NOMO-1 (cell line): ENCODE results near the gene TES.

Experiments
- DNase-seq, 2 experiments: peaks; one replicate each; lab custom pipeline; 2025; ENCODE audit not compliant: unreplicated experiment in 2 of 2; lab: John Stamatoyannopoulos, UW

The TES gene

GRCh38 chr7:116193329-116194087 is 16.8 kb upstream of the TES start:
- no peak for DNase-seq

DNA sequence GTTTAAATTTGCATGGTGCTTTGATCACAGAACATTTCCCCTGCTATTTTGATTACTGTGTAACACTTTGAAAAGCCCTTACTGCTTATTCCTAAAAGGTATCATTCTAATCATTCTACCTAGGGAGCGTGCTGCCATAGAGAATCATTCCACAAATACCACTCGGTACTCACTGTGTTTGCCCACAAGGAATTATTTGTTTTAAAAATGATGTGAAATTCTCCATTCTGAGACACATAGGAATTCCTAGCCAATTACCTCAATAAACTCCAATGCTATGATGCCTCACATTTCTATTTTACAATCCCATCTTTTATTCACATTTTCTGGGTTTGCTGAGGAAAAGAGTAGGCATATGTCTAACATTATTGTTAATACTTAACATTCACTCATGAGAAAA is 16.2 kb upstream of the TES start:
- no peak for DNase-seq

DNA sequence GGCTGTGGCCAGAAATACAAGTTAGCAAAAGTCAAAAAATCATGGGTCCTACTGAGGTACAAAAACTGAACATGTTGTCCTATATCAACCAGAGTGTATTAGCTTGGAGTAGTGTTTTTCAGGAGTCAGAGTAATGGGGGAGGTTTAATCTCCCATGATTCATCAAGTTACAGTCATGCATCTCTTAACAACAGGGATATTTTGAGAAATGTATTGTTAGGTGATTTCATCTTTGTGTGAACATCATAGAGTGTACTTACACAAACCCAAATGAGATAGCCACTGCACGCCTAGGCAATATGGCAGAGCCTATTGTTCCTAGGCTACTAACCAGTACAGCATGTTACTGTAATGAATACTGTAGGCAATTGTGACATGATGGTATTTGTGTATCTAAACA is 14.9 kb upstream of the TES start:
- no peak for DNase-seq

DNA sequence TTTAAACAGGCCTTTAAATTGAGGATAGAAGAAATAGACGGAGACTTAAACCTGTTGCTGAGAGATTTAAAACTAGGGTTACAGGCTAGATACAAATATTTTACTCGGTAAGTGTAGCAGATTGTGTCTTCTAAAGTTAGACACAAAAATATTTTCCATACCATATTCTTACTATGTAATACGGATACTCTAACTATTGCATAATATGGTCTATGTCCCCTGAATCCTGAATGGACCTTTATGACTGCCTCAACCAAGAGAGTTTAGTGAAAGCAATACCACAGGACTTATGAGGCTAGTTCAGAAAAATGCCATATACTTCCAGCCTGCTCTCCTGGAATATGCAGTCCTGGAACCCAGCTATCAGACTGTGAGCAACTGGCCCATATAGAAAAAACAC is 13.4 kb upstream of the TES start:
- DNase-seq = no peak

GRCh38 chr7:116197360-116197759 is 13.0 kb upstream of the TES start:
- no peak for DNase-seq

GRCh38 chr7:116198748-116199410 is 11.5 kb upstream of the TES start:
- no peak for DNase-seq

DNA sequence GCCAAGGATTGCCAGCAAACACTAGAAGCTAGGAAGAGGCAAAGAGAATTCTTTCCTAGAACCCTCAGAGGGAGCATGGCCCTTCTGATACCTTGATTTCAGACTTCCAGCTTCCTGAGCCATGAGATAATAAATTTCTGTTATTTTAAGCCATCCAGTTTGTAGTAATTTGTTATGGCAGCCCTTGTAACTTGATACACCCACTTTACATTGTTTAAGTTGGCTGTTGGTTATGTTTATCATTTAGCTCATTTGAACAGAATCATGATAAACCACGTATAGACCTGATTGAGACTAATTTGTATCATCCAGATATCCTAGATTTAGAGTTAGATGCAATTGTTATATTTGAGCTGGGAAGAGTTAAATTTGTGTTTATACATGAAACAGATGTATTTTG is 9.4 kb upstream of the TES start:
- DNase-seq = no peak

GRCh38 chr7:116206141-116206540 is 4.2 kb upstream of the TES start:
- no peak for DNase-seq

DNA sequence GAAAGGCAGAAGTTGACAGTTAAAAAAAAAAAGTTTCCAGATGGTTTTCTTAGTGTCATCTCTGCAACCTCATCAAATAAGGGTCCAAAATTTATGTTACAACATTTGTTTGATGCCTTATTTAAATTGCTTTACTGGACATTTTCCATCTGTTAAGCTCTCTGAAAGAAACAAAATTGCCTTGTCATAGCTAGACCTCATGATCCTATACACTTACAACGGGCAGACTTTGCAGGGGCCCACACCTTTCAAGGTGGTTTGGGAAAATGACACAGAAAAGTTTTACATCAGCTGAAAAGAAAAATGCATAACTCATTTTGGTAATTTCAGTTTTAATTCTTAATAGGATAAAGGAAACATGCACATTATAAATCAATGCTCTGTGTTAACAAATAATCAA is 1.4 kb upstream of the TES start:
- DNase-seq = no peak

DNA sequence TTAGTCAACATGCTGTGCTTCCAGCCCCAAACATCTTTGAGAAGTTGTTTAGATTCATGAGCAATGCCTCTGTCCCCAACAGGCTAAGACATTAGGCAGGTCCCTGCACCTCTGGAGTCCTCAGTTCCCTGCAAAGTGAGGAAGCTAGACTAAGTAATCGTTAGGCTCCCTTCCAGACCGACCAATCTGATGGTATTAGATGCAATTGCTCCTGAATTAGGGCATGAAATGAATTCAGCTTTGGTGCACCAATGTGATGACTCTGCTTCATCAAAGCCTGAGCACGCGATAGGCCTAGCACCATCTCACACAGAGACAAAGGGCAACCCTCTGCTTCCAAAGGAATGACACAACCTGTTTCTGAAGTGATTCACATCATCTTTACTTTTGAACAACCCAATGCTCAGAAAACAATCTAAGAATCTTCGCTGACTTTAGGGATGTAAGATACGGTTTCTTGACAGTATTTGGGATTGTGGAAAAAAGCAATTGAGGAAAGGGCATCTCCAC is 723 bp upstream of the TES start:
- DNase-seq = no peak

GRCh38 chr7:116211006-116211912 is 920 bp downstream of the TES start:
- DNase-seq = peak; percentile 49 to 59

DNA sequence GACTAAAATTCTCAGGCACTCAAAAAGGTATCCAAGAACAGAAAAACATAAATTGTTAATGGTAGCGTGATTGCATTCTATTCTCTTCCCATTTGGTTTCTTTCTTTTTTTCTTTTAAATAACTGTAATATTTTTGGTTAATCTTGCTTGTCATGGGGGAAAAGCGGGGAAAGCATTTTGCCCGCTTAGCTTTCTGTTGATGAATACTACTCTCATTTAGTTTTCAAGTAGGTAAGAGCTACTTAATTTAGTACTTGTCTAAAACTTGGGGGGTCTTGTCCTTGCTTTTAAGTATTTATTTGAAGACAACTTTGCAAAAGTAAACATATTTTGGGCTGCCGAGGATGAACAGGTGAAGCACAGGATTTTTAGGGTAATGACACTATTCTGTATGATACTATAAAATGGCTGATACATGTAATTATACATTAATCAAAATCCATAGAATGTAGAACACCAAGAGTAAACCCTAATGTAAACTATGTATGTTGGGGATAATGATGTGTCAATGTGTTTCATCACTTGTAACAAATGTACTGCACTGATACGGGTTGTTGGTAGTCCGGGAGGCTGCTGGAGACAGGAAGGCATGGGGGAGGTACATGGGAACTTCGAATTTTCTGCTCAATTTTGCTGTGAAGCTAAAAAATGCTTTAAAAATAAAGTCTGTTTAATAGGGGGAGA is 1.7 kb downstream of the TES start:
- DNase-seq = peak in 1 of 2 experiments; percentile 0

DNA sequence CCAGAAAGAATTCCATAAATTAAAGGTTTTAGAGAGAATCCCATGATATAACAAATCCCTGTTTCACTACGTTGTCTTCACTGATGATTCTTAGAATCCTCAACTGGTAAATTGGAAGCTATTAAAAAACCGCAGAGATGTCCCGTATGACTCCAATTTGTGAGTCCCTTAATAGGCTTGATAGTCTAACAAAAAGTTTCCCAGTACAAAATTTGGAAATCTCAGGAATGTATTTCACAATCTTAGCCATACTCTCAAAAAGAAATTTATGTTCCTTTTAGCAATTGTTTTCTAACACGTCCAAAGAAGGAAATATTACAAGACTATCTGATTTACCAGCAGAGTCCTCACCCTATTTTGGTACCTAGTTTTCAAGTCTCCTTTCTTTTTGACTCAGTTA is 2.5 kb downstream of the TES start:
- DNase-seq = peak in 1 of 2 experiments; percentile 1

DNA sequence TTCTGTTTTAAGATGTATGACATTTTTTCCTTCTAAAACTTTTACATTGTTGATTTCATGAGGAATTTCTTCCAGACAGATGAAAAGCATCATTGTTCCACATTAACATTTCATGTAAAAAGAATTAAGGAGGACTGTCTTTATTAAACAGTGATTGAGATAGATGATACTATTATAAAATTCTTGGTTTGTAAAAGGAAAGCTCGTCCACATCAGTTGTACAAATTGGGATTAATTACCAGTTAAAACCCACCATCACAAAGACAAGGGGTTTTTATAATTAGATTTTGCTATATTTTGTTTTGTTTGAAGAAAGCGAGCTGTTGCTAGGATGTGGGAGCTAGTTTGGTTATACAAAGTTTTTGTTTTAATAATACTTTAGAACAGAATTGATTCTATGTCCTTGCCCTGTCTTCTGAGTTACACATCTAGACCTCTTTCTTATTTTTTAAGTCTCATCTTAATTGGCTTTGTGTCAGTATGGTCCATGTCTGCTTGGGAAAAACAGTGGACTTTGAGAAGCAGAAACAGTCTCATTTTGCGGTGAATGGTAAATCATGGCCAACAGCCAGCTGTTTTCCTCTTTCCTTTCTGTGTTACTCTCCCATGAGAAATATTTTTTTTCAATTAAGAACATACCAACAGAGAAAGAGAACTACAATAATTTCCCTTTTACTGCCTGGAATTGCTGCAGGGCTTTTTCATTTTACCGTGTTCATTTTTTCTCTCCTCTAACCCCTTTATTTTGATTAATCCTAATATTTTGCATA is 3.2 kb downstream of the TES start:
- no peak for DNase-seq

- no peak for DNase-seq
Measured at GRCh38 chr7:116214921-116215320, 4.6 kb downstream of the TES start.

- no peak for DNase-seq
Measured at GRCh38 chr7:116215551-116215950, 5.2 kb downstream of the TES start.

- DNase-seq = no peak
Measured at GRCh38 chr7:116216956-116217571, 6.7 kb downstream of the TES start.

- no peak for DNase-seq
Measured at GRCh38 chr7:116218051-116218645, 7.8 kb downstream of the TES start.

GRCh38 chr7:116218747-116219146 is 8.4 kb downstream of the TES start:
- DNase-seq = no peak
